Esophagus muscularis mucosa (tissue), 4 donors: ENCODE measurements around the gene ARMC9. TPM values are rescaled to one million over a fixed set of nuclear protein-coding genes. Genes with fewer than 3 reads are reported as not detected.

Experiments
- DNase-seq: peaks from one replicate; pipeline ENCODE4 v3.0.0-alpha.2; 2017; ENCODE audit errors: extremely low spot score
- H3K27ac ChIP-seq, 4 donors: fragments of 200-600 bp; sonication (generic); replicated peaks in 1 of 4; 1 replicate in 3 of 4; 2 replicates in 1 of 4; pipeline ENCODE4 v1.5.1; 2016 to 2019; ENCODE audit warnings: mild to moderate bottlenecking in 1 of 4
- H3K27me3 ChIP-seq, 4 donors: fragments of 200-600 bp; sonication (generic); one replicate each; pipeline versions ENCODE4 v1.5.1 to v1.6.0; 2016 to 2019
- H3K36me3 ChIP-seq, 4 donors: fragments of 200-600 bp; sonication (generic); one replicate each; pipeline ENCODE4 v1.5.1; 2016 to 2019
- H3K4me1 ChIP-seq, 4 donors: fragments of 200-600 bp; sonication (generic); one replicate each; pipeline ENCODE4 v1.5.1; 2016 to 2019
- H3K4me3 ChIP-seq, 4 donors: fragments of 200-600 bp; sonication (generic); 1 replicate in 2 of 4; 2 replicates in 2 of 4; pipeline ENCODE4 v1.5.1; 2016 to 2019; ENCODE audit warnings: mild to moderate bottlenecking in 4 of 4, moderate library complexity in 1 of 4
- H3K9me3 ChIP-seq, 4 donors: fragments of 200-600 bp; sonication (generic); 1 replicate in 3 of 4; 2 replicates in 1 of 4; pipeline ENCODE4 v1.5.1; 2016 to 2019
- CTCF ChIP-seq, 3 experiments: fragments of 200-600 bp in 2 of 3; fragments of 450-650 bp in 1 of 3; sonication (generic) in 2 of 3; IDR thresholded peaks; one replicate each; pipeline ENCODE4 v1.5.1; 2017 to 2019; ENCODE audit warnings: antibody characterized with exemption in 3 of 3, mild to moderate bottlenecking in 2 of 3, moderate library complexity in 1 of 3
- EP300 ChIP-seq: sonication (generic); formaldehyde crosslinking; IDR thresholded peaks from one replicate; pipeline ENCODE4 v1.6.1; 2017; ENCODE audit warnings: antibody characterized with exemption
- POLR2A ChIP-seq: fragments of 450-650 bp; IDR thresholded peaks from one replicate; pipeline ENCODE4 v1.6.1; 2017; ENCODE audit warnings: antibody characterized with exemption, moderate library complexity, mild to moderate bottlenecking, low read depth
- POLR2AphosphoS5 ChIP-seq, 2 donors: sonication (generic); formaldehyde crosslinking; IDR thresholded peaks; one replicate each; pipeline ENCODE4 v1.6.1; 2017; ENCODE audit warnings: antibody characterized with exemption in 2 of 2
- WGBS: methylation state at CpG from one replicate; pipeline ENCODE4 v1.1.5; 2018; 5-methylcytosine and 5-hydroxymethylcytosine counted together
- intact Hi-C: fragments of 100-400 bp; cut with DNase I; formaldehyde crosslinking; loops from one replicate; pipeline ENCODE4 v1.15.1; 2023
- total RNA-seq, 4 donors: library from RNA; depleted of rRNA; stranded (reverse); fragments of >200 nt; gene quantifications; one replicate each; pipeline versions ENCODE4 v1.1.0 to v1.2.1, GENCODE V29; 2016

Gene ARMC9
- total RNA-seq, 4 donors from 2014 or later, result 119 to 262 (median 152) TPM

DNA sequence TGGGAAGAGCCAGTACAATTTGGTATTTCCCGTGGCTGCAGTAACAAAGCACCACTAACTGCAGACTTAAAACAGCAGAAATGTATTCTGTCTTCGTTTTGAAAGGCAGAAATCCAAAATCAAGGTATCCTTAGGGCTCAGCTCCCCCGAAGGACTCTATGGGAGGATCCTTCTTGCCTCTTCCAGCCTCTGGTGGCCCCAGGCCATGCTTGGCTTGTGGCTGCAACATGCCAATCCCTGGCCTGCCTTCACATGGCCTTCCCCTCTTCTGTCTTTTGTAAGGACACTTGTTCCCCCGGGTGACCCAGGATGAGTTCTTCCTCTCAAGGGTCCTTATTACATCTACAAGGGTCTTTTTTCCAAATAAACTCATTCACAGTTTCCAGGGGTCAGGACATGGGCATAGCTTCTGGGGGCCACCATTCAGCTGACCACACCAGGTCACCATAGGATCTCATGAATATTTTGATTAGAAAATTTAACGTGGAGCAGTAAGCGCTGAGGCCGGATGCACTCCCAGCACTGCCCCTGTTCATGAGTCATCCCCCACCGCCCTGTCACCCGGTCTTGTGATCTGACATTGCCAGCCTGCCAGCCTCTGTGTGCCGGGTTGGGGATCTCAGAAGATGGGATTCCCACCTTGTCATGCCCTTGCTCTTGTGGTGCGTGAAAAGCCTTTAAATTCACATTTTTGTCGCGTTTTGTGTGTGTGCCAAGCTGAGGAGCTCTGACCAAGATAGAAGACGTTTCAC is 135.9 kb downstream of the ARMC9 start:
- 86% methylated on average over 14 of the region's 14 CpGs for WGBS
- peaks cover 0 to 82% (median 54%) of the 10 kb centered on the region in 4 donors for H3K36me3 ChIP-seq
- intact Hi-C loops, result no loop called here

DNA sequence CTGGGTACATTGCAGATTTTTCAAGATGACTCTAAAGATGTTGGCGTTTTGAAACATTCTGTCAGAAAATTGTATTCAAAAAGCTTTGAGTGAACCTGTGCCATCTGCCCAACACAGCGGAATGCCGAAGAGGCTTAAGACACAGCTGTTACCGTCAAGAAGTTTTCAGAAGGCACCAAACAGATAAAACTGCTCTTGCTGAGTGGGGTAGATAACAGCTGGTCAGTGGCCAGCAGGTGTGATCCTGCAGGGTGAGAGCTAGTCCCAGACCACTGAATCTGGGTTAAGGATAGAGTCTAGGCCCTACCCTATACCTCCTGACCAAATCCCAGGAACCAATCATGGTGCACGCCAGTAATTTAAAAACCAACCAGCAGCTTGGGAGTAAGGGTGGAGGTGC is 136.6 kb downstream of the ARMC9 start:
- intact Hi-C loops, result no loop called here
- TF ChIP-seq POLR2AphosphoS5 (IDR thresholded peaks at IDR 0.05), result no peak
- TF ChIP-seq EP300, result no peak
- TF ChIP-seq CTCF (IDR thresholded peaks at IDR 0.05), result no peak
- no peak for TF ChIP-seq POLR2A
- DNase-seq, result no peak
- Histone ChIP-seq H3K9me3 (no peaks in the 10 kb centered on the region), H3K27me3 (no peaks in the 10 kb centered on the region), H3K4me1 (peaks cover 0 to 4% (median 0%) of the 10 kb centered on the region in 4 donors), H3K4me3 (no peak overlapping the region), H3K27ac (no peak overlapping the region), H3K36me3 (peaks cover 0 to 81% (median 57%) of the 10 kb centered on the region in 4 donors)
- 94% methylated on average over 5 of the region's 5 CpGs for WGBS

More for the DNA sequence above, 135.9 kb downstream of the ARMC9 start:
- no peaks in the 10 kb centered on the region for H3K9me3 ChIP-seq
- TF ChIP-seq CTCF (IDR thresholded peaks at IDR 0.05) (no peak), POLR2AphosphoS5 (IDR thresholded peaks at IDR 0.05) (no peak), POLR2A (no peak), EP300 (no peak)
- H3K4me1 ChIP-seq, result peaks cover 0 to 4% (median 0%) of the 10 kb centered on the region in 4 donors
- no peak overlapping the region for H3K27ac ChIP-seq
- no peaks in the 10 kb centered on the region for H3K27me3 ChIP-seq
- H3K4me3 ChIP-seq, result no peak overlapping the region
- DNase-seq, result no peak

GRCh38 chr2:231335591-231335990 is 137.2 kb downstream of the ARMC9 start:
- 92% methylated on average over 13 of the region's 13 CpGs for WGBS
- no peak for DNase-seq
- TF ChIP-seq POLR2AphosphoS5 (IDR thresholded peaks at IDR 0.05) (no peak), EP300 (no peak), POLR2A (no peak), CTCF (IDR thresholded peaks at IDR 0.05) (no peak)

GRCh38 chr2:231336236-231336635 is 137.8 kb downstream of the ARMC9 start:
- no peaks in the 10 kb centered on the region for H3K27me3 ChIP-seq
- no peak overlapping the region for H3K27ac ChIP-seq
- H3K36me3 ChIP-seq, result peaks cover 0 to 81% (median 59%) of the 10 kb centered on the region in 4 donors
- intact Hi-C loops, result no loop called here
- H3K4me1 ChIP-seq, result peaks cover 0 to 4% (median 0%) of the 10 kb centered on the region in 4 donors
- DNase-seq, result no peak
- no peaks in the 10 kb centered on the region for H3K9me3 ChIP-seq
- H3K4me3 ChIP-seq, result no peak overlapping the region
- TF ChIP-seq EP300, result no peak
- no peak for TF ChIP-seq POLR2A
- TF ChIP-seq POLR2AphosphoS5 (IDR thresholded peaks at IDR 0.05), result no peak
- TF ChIP-seq CTCF (IDR thresholded peaks at IDR 0.05), result no peak
- 90% methylated on average over 11 of the region's 11 CpGs for WGBS

More at GRCh38 chr2:231335591-231335990, 137.2 kb downstream of the ARMC9 start:
- Histone ChIP-seq H3K36me3 (peaks cover 0 to 81% (median 56%) of the 10 kb centered on the region in 4 donors), H3K27me3 (no peaks in the 10 kb centered on the region), H3K4me3 (no peak overlapping the region), H3K9me3 (no peaks in the 10 kb centered on the region), H3K27ac (no peak overlapping the region), H3K4me1 (peaks cover 0 to 4% (median 0%) of the 10 kb centered on the region in 4 donors)
- intact Hi-C loops, result no loop called here
